Measurements from ENCODE around the gene ZNF19.
"Not testable (repeated sequence)": the region's sequence is repeated elsewhere in the genome, so short reads cannot be mapped to it uniquely, and the experiment has no call there.

The ZNF19 gene

DNA sequence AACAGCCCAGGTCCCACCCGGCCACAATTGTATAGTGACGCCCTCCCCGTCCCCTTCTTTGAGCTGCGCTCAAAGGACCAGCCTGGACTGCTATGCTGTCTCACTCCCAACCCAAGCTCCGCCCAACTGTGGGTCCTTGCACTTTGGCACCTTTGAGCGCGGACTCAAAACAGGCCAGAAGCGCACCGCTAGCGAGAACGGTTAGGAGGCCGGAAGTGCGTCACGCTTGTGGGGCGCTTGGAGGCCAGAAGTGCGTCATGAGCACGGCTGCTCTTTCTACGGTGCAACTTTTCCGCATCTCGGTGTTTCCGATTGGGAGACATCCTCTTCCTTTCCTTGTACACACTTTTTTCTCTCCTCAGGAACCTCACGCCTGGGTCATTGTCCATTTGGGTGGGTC, at the start of gene ZNF19:
Gene ZNF19, minus strand, starts transcription at position 203 of the 400 bp plus-strand sequence. CDS start 7,210 bp downstream, outside the sequence.
- DNase-seq: no peak

DNA sequence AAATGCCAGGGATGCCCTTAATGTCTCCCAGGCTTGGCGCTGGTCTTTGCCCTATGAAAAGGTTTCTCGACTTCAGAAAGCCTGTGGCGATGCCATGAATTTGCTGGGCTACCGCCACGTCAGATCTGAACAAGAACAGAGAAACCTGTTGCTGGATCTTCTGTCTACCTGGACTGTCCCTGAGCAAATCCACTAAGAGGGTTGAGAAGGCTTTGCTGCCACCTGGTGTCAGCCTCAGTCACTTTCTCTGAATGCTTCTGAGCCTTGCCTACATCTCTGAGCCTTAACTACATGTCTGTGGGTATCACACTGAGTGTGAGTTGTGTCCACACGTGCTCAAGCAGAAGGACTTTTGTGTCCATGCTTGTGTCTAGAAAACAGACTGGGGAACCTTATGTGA, 48.5 kb upstream of the ZNF19 start:
- peak; percentile 24 for DNase-seq

DNA sequence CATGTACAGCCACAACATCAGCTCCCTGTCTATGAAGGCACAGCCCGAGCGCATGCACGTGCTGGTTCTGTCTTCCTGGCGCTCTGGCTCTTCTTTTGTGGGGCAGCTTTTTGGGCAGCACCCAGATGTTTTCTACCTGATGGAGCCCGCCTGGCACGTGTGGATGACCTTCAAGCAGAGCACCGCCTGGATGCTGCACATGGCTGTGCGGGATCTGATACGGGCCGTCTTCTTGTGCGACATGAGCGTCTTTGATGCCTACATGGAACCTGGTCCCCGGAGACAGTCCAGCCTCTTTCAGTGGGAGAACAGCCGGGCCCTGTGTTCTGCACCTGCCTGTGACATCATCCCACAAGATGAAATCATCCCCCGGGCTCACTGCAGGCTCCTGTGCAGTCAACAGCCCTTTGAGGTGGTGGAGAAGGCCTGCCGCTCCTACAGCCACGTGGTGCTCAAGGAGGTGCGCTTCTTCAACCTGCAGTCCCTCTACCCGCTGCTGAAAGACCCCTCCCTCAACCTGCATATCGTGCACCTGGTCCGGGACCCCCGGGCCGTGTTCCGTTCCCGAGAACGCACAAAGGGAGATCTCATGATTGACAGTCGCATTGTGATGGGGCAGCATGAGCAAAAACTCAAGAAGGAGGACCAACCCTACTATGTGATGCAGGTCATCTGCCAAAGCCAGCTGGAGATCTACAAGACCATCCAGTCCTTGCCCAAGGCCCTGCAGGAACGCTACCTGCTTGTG, 47.8 kb upstream of the ZNF19 start:
- no peak for DNase-seq

DNA sequence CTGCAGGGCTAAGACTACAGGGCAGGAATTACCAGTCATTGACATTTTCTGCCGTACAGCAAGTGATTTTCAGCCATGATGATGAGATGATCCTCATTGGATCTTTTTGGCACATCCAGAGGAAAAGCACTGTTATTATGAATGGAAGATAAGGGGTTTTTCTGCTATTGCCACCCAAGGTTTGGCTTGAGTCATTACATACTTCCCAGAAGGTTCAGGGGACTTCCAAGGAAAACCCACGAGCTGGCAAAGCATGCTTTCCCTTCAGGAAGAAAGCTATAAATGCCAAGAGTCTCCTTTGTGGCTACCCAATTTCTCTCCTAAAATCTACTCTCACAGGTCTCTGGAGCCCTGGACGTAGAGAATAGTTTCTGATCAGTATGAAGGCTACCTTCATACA, 43.2 kb upstream of the ZNF19 start:
- no peak for DNase-seq

DNA sequence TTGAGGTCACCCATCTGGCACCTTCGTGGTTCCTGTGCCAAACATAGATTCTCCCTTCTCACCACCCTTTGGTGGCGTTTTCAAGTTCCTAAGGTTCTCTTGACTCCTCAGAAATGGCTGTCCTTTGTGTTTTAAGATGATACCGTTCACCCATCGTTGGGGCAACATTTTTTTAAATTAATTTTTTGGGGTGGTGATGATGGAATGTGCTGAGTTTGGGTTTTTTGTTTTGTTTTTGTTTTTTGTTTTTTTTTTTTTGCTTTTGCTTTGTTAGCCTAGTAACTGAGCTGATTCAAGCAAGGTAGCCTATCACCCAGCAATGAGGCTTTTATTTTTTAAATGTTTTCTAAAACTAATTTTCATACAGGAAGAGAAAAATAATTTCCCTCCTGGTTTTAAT, 39.7 kb upstream of the ZNF19 start:
- no peak for DNase-seq

DNA sequence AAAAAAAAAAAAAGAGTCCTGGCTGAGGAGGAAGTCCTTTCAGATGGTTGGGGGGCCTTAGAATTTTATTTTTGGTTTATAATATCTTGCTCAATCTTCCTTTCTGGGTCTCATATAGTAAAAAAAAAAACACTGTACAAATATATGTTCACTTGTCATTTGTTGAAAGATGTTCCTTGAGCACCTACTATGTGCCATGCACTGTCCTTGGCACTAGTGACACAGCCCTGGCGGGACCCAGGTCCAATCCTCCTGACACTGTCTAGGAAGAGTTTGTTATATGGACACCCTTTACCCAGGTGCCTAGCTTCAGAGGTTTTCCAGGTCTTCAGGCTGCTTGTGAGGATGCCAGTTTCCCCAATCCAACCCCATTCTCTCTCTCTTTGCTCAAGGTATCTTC, 39.1 kb upstream of the ZNF19 start:
- DNase-seq: no peak

DNA sequence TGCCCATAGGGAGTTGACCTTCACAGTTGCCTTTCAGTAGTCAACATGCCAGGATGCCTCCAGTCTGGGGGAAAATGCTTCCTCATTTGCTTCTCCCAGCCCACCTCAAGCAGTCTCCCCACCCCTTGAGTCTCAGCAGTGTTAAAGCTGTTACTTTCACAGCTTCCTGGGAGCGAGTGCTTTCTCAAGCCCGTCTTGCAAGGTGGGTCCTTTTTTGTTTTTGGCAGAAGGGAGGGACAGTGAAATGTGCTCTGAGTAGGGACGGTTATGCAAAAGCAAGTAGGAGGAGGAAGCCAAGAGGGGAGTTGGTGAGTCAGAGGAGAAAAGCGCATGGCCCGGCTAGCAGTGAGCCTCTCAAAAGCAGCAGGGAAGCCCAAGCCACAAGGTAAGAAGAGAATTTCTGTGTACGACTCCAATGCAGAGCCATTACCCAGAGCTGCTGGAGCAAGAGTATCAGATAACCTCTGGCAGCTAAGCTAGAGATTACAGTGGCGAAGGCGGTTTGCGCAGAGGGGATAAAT, 37.0 kb upstream of the ZNF19 start, which contains the start of gene CHST4:
Gene CHST4, plus strand, starts transcription at position 316 of the 521 bp plus-strand sequence. CDS start 10,252 bp downstream, outside the sequence.
- no peak for DNase-seq

DNA sequence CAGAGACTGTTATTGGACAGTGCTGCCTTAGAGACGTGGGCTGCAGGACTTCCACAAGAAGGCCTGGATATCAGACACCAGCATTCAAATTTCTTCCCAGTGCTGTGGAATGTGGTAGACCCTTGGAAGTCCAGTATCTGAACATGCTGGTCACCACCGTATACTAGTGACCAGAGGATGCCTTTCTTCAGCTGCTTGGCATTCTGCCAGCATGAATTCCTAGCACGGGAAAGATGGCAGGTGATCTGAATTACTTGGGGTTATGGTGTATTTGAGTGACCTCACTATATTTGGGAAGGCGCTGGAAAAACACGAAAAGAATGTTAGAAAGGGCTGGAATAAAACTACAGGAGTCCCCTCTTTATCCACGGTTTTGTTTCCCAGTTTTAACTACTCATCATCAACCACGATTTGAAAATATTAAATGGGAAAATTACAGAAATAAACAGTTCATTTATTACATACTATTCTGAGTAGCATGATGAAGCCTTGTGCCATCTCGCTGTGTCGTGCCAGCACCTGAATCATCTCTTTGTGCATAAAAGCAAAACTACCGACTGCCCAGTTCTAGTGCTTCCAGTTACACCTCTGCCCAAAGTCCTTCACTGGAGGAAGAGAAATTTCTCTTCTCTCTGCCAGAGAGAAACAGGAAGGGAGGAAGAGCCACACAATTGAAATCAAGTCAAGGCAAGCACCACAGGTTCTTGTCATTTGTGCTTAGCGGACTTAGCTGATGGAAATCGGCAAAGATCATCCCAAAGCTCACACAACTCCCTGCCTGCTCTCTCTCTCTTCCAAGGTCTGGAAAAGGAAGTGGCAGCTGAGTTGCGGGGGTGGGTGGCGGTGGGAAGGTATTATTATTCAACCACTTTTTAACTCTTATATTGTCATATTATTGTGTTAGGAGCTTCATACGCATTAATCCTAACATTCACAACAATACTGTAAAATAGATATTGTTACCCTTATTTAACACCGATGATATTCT, 35.7 kb upstream of the ZNF19 start:
- no peak for DNase-seq

DNA sequence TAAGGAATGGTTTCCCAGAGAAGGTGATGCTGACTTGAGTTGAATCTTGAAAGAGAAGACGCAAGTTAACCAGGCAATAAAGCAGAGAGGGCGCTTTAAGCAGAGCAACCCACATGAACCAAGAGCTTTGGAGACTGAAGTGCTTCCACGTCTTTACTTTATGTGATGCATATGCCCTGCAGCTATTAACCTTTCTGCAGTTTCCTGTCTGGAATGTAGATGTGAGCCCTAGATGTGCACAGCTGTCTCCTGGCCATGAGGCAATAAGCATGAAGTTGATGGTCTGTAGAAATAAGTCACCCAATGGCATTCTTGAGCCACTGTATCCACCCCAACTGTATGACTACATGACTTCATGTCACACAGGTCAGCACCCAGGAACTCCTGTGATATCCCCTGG, 31.4 kb upstream of the ZNF19 start:
- no peak for DNase-seq

DNA sequence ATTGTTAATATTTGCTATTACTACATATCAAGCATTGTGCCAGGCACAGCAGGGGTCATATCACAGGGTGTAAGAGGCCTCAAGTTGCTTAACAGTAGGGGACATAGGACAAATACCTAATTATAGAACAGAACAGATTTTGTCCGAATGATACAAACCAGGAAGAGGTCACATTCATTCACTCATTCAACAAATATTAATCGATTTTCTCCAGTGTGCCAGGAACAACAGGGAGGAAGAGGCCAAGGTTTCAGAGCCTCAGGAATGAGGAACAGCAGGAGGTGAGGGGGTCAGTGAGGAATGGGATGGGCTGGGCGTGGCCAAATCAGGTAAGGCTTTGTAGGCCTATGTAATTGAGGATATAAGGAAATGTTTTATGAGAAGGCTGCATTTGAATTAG, 25.9 kb upstream of the ZNF19 start:
- DNase-seq: no peak

DNA sequence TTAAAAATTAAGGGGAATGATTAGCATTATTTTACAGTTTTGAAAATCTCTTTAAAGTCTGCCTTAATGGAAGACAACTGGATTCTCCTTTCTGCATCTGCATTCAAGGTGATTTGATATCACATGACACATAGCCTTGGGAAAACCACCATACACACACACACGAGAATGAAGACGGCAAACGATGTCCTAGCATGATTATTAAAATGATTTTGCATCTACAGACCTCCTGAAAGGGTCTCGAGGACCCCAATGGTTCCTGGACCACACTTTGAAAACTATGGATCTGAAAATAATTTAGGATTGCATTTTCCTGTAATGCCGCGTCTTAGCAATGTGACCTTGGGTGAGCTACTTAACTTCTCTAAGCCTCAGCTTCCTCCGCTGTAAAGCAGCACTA, 25.4 kb upstream of the ZNF19 start:
- DNase-seq: no peak

DNA sequence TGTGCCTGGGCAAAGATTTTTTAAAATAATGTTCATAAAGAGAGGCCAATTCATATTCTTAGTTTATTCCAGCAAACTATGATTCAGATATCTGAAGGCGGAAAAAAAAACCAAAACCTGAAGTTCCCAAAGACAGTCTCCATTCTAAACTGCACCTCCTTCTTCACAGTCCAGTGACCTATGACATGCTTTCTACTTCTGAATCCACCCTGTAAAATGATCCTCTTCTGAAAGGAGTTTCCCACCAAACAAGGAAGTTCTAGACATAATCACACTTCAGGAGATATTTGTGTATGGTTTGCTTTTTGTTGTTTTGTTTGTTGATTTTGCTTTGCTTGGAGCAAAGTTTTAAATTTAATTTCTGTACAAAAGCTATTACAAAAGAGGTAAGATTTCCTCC, 24.2 kb upstream of the ZNF19 start:
- DNase-seq: no peak

DNA sequence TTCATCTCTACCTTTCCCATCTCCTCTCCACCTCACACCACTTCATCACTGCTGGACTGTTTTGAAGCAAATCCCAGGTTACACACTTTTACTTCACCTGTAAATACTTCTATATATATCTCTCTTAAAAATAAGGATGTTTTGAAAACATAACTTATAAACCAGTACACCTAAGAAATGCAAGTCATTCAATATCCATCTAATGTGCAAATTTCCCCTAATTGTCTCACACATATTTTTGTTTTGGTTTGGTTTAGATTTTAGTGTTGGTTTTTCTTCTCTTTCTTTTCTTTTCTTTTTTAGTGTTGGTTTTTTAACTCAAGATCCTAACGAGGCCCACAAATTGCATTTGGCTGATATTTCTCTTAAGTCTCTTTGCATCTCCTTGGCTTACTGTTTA, 17.9 kb upstream of the ZNF19 start:
- no peak for DNase-seq

DNA sequence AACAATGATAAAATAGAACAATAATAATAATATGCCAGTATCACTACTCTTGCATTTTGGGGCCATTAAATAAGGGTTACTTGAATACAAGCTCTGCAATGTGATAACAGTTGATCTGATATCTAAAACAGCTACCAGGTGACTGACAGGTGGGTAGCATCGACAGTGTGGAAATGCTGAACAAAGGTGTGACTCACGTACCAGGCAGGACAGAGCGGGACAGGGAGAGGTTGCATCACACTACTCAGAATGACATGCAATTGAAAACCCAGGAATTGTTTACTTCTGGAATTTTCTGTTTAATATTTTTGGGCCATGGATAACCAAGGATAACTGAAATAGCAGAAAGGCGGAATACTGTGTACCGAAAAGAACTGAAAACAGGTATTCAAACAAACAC, 15.8 kb upstream of the ZNF19 start:
- no peak for DNase-seq

DNA sequence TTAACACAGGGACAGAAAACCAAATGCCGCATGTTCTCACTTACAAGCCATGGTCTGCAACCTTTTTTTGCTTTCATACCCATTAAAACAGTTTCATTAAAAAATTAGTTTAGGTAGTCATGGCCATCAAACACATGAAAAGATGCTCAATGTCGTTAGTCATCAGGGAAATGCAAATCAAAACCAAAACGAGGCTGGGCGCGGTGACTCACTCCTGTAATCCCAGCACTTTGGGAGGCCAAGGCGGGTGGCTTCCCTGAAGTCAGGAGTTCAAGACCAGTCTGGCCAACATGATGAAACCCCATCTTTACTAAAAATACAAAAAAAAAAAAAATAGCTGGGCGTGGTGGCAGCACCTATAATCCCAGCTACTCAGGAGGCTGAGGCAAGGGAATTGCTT, 14.9 kb upstream of the ZNF19 start:
- not testable (repeated sequence) for DNase-seq

DNA sequence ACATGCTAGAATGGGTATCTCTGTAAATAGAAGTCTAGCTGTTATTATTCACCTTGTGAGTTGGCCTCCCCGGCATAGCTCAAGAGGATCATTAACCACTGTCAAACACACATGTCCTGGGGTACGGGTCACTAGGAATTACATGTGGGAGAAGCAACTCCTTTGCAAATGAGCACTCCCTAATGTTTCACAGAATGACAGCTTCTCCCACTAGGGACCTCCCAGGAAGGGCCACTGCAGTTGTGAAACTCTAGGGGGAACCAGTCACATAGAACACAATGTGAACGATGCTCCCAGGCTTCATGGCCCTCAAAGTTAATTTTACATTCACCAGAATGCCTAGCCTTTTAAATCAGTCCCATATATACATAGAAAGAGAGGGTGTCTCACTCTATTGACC, 12.4 kb upstream of the ZNF19 start:
- DNase-seq: no peak

DNA sequence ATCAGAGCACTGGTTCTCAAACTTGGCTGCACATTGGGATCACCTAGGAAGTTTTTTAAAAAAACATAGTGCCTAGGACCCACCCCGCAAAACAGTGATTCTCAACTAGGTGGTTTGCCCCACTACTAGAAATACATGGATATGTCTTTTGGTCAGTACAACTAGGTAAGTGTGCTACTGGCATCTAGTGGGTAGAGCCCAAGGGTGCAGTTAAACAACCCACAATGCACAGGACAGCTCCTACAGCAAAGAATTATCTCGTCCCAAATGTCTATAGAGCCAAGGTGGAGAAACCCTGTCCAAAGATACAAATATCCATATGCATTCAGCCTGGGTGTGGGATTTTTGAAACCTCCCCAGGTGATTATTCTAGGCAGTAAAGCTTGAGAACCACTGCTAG, 11.8 kb upstream of the ZNF19 start:
- DNase-seq: no peak

DNA sequence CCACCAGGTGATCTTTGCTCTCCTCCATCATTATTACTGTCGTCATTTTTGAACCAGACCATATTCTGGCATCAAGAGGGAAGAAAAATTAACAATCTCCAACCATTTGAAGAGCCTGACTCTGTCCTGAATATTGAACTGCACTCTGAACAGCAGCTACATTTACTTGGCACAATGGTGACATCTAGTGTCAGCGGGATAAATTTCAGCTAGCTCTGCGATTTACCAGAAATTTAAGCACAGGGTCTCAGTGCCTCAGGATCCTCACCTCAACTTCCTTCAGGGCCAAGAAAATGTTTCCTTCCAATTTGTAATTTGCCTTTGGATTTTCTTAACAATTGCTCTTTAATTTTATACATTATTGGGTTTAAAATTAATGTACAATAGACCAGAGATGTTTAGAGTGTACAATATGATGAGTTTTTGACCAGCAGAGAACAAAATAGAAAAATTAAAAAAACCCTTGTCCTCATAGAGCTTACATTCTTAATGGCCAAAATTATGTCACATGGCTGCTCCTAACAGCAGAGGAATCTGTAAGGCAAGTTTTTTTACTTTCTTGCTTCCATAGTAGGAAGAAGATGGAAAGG, 10.7 kb upstream of the ZNF19 start:
- DNase-seq: peak; percentile 67

DNA sequence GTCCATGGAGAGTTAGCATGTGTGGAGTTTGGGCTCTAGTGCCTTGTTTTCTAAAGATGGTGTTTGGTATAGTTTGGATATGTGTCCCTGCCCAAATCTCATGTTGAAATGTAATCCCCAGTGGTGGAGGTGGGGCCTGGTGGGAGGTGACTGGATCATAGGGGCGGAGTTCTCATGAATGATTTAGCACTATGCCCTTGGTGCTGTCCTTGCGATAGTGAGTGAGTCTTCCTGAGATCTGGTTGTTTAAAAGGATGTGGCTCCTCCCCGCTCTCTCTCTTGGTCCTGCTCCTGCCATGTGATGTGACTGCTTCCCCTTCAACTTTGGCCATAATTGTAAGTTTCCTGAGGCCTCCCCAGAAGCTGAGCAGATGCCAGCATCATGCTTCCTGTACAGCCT, 8.9 kb upstream of the ZNF19 start:
- no peak for DNase-seq

DNA sequence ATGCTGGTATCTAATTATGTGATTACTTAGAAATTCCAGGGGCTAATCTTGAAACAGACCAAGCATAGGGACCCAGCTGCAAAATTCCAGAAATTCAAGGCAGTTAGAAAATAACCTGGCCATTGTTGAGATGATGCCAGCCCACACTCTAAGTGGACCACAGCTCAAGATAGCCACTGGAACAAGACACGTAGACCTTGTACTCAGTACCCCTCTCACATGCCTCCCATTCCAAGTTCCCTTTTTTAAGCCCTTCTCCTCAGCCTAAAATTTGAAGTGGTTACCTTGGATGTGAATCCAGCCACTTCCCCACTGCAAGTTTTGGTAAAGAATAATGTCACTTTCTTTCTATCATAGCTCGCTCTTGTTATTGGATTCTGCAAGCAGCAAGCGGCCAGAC, 4.1 kb upstream of the ZNF19 start:
- DNase-seq: no peak

DNA sequence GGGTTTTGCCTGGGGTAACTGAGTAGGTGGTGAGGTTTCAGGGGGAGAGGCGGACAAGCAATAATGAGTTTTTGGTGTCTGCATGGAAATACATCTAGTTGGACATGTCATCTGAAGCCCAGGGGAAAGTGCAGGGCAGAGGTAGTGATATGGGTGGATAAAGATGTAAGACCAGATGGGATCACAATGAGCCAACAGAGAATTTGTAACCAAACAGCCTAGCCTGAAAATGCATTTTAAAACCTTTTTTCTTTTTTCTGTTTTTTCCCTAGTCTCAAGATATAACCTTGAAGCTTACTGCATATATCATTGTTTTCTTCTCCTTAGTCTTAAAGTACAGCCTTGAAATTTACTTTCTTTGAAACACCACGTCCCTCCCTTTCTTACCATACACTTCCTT, 3.7 kb upstream of the ZNF19 start:
- DNase-seq: no peak

DNA sequence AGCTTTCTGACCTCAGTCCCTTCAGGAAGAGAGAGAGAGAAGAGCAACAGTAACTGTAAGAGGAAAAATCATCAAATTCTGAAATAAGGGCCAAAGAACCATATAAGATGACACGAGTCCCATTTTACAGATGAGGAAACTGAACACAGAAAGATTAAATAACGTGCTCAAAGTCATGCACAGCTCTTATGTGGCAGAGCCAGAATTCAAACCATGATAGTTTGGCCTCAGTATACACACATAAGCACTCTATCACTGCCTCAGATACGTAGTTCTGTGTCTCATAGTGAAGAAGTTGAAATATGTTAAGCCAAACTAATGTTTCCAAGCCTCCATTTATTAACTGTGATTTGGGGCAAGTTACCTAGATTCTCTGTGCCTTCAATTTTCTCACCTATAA, 1.9 kb upstream of the ZNF19 start:
- DNase-seq: no peak

DNA sequence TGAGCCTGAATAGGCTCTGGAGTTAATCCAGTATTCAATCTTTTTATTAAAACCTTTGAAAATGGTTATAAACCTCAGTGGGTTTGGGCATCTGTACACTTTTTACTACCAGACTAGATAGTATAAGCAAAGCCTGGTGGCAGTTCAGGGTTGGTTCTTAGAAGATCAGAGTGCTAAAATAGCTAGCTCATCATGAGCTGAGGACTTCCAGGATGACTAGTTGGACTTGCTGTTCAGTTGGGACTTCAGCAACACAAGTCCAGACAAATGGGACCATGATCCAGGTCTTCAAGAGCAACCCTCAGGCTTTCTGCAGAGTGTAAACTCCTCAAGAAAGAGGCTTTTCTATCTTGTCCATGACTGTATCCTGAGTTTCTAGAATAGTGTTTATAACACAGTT, 1.2 kb upstream of the ZNF19 start:
- DNase-seq: no peak

Data from CD4-positive, alpha-beta T cell treated with Interleukin-10 for 1 hour (primary cell).